CD4-positive, alpha-beta T cell treated with Interleukin-15 for 1 hour (primary cell): ENCODE data around the gene NTM.
"Not testable (repeated sequence)": the region's sequence is repeated elsewhere in the genome, so short reads cannot be mapped to it uniquely, and the experiment has no call there.

Experiments used
- DNase-seq: peaks from one replicate; pipeline ENCODE4 v3.0.0-alpha.2; 2020

NTM gene

DNA sequence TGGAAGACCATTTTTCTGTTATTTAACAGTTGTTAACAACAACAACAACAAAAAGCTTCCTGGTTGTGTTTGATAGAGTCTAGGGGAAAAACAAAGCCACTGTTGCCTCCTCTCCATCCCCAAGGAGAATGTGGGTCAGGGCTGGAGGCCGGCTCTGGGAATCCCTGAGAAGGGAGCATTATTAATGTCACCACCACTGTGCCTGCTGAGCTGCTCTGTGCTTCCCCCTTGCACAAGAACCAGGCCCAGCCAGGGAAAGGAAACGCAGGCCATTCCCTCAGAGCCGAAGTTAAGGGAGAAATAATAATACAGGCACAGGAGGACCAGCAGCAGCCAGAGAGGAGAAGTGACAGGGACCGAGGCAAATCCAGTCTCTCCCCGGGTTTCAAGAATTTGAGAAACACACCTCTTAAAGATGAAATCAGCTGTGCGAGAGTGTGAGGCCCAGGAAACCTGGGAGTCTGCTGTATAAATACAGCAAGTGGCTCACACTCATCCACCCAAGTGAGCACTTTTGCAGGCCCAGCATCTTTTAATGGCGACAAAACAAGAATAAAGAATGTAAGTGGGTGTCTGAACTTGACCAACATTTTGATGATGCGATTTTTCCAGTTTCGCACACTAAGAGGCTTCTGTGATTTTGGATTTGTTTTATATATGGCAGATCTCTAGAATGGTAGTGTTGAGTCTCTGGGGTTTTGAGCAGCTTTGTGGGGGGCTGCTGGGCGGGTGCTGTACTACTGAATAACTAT lies 539.2 kb downstream of the NTM start:
- DNase-seq = no peak

DNA sequence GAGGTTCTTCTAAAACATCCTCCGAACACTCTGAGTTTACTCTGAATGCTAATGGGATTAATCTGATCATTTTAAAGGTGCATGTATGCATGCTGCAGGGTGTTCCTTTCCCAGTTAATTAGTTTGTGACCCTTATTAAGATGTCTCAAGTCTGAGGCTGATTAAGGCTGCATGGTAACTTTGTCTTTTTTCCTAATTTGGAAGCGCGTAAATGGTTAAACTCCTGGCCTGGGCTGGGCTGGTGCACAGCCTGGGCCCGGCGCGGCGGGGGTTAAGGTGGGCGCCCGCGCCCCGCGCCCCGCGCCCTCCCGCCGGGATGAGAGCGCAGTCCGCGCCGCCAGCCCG lies 539.7 kb downstream of the NTM start:
- no peak for DNase-seq

GRCh38 chr11:131910523-131911387 lies 540.3 kb downstream of the NTM start:
- DNase-seq = no peak

- DNase-seq = not testable (repeated sequence)
Observed at GRCh38 chr11:131911388-131912032, 541.1 kb downstream of the NTM start.

GRCh38 chr11:131912134-131912533 lies 541.7 kb downstream of the NTM start:
- DNase-seq = no peak

DNA sequence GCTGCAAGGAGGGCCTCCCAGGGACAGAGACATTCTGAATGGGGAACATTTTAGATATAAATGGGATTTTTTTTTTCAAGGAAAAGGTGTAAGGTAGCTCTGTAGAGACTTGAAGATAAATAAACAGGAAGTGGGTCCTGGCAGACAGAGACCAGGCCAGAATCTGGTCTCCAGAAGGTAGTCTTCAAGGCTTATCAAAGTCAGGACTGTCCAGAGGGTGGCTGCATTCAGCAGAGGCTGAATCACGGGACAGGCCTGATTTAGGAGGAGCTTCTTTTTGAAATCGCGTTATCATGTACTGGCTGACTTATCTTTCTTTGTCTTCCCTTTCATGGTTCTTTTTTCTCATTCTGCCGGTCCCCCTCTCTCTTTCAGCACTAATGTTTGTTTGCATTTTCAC lies 542.9 kb downstream of the NTM start:
- no peak for DNase-seq

- DNase-seq = no peak
Observed at GRCh38 chr11:131914361-131914774, 544.0 kb downstream of the NTM start.

DNA sequence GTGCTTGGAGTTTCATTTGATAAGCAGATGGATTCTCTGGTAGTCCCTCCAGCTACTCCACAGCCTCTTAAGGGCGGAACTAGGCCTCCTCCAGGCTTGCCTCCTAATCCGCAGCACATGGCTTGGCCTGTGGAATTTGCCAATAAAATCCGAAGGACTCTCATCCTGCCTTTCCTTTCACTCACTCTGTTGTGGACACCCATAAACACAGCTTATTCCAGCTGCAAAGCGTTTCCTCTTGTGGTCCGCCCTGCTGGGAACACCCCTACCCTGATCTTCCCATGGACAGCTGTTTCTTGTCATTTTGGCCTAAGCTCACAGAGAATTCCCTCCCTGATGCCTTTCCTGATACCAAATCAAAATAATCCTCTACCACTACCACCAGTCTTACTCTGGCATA lies 546.2 kb downstream of the NTM start:
- no peak for DNase-seq

DNA sequence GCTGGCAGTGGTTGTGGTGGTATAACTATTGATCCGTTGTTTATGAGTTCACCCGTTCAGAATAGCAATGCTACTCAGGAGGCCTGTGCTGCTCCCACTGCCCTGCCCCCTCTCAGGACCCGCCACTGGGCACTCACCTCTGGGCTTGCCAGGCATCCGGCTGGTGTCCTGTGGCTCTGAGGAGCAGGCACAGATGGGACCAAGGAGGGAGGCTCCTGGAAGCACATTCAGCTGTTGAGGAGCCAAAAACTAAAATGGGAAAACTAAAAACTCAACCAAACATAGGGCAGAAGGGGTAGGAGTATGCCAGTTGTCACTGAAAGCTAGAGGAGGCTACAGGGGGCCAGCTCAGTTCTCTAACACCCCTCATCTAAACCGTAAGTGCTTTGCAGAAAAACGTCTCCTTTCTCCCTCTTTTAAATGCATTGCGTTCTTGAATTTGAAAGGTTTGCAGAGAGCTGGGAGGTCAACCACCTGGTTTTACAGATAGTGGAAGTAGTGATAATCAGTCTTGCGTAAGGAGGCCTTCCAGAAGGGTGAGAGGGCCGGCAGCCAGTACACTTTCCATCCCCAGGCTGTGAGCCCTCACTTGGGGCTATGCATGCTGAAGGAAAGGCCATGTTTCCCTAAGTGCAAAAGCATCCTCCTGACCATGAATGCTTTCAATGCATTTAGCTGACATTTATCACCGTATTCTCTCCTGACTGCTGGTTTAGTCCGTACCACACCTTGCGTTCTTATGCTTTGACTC lies 547.4 kb downstream of the NTM start:
- DNase-seq = no peak

- DNase-seq = no peak
Observed at GRCh38 chr11:131918663-131919062, 548.2 kb downstream of the NTM start.

DNA sequence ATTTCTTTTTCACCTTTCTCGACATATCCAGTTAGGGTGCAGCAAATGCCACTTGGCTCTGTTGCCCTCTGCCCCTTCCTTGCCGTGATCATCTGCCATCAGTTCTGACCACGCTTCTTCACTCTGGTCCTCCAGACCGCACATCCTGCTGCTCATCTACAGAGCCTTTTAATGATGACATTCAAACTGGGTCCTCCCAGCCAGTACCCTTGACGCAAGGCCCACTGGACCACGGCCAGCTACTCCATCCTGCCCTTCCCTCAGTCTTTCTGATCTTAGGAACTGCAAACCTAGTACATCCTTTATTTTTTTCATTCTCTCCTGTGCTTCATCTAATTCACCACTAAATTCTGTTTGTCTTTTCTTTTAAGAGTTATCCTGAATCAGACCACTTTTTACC lies 551.8 kb downstream of the NTM start:
- no peak for DNase-seq

DNA sequence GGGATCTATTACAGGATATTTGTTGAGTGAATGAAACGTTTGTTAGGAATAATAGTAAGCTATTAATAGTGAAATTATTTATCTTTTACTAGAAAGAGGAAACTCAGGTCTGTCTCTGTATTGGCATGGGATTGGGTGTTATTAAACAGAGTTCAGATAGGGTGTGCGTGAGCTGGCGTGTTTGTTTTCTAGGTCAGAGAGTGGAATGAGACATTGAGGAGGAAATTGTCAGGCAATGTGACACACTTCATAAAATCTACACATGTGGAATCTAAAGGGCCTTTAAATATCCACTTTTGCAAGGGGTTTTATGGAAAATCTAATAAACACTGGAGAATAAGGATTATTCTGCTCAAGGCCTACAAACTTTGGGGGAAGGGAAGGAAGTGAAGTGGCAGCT lies 552.9 kb downstream of the NTM start:
- no peak for DNase-seq

- DNase-seq = no peak
Observed at GRCh38 chr11:131924001-131924400, 553.6 kb downstream of the NTM start.

DNA sequence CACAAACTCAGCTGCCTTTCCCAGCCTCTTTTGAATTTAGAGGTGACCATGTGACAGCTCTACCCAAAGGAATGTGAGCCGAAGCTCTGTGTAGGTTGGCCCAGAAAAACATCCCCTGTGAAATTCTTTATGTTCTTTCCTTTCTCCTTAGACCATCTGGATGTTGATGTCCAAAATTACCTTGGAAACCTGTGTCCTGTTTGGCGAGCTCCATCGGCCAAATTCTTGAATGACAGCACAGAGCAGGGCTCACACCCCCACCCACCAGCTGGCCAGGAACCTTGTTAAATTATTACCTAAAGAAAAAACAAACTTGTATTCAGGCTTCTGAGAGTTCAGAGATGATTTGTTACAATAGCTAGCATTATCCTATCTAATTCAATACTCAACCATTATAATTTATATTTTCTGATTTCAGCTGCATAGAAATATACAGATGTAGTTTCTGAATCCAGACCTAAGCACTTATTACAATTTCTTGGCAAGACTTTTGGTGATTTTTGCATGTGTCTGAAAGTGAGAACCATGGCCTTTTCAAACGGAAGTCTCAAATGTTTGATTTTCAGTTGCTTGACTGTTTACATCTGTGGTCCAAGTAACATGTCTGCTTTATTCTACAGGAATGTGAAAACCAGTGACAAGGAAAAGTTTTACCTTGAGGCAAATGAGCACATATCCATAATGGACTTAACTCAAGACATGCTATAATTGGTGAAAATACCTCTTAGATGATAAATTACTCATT lies 554.2 kb downstream of the NTM start:
- no peak for DNase-seq

GRCh38 chr11:131925829-131926228 lies 555.4 kb downstream of the NTM start:
- no peak for DNase-seq

GRCh38 chr11:131928992-131929391 lies 558.6 kb downstream of the NTM start:
- no peak for DNase-seq

DNA sequence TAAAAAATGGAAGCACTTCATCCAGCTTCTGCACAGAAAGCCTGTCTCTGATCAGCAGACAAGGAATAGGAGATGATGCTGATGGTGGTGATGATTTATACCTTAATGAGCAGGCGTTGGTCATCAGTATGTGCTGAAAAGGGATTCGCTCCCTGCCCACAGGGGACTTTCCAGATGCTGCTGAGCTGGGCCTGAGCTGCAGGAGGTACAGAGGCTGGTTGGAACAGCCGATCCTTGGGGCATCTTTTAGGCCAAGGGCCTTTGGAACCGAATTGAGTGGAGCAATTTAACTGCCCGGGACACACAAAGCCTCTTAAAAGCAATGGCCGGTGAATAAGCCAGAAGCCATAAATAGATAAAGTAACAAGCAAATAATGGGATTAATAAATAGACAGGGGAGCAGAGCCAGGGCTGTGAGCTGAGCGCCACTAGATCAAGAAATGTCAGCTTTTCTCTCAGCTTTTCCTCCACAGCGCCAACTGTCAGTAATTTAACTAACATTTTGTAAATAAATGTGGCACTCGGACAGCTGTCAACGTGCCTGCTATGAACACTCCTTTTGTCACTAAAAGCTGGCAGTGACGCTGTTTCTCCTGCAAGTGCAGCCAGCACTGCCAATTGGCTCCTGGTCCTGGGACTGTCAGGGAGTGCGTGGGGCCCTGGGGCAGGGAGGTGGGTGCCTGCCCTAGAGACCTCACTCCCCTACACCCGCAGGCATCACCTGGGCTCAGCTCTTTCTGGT lies 562.3 kb downstream of the NTM start:
- DNase-seq = no peak

DNA sequence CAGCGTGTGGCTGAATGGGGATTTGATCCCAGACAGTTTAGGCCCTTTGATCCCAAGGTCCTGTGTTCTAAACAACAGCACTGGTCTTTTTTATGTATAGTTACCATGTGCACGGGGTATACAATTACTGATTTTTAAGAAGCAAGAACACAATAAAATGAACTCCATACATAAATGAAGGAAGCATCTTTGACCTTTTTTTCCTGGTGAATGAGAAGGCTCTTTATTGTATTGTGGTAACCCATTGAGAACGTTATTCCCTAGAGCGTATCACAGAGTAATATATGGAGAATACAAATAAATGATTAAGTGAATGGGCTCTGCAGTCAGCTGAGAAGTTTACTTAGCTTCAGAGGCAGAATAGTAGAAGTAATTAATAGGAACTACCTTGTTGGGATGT lies 563.6 kb downstream of the NTM start:
- DNase-seq = no peak

- no peak for DNase-seq
Observed at GRCh38 chr11:131938351-131938751, 567.9 kb downstream of the NTM start.

DNA sequence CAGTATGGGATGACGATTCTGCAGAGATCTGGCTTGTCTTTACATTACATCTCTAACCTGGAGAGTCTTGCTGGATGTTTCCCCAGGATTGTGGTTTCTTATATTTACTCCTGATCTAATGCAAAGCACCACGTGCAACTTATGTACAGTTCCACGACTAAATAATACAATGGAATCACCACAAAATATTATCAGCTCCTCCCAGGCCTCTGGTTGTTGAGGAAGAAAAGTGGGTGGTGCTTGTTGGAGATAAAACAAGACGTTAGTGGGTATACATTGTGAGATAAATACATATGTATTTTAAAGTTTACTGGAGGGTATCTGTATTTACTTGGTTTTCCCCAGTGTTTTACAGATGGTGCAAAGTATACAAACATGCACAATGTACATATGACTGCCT lies 569.7 kb downstream of the NTM start:
- no peak for DNase-seq

DNA sequence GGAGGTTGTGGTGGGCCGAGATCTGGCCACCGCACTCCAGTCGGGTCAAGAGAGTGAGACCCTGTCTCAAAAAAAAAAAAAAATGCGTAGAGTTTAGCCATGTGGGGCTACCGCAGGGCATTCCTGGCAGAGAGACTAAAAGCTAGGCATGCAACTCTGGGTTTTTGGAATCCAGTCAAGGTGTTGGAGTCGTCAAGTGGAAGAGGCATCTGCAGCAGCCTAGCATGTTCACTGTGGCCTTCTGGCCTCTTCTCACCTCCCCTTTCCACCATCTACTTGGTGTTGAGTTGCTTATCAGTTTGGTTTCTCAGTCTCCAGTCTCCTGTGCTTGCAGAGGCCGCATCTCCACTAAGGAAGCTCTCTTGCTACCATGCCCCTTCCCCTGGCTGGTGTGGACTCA lies 572.5 kb downstream of the NTM start:
- DNase-seq = no peak

- DNase-seq = no peak
Observed at GRCh38 chr11:131943295-131943694, 572.9 kb downstream of the NTM start.
